ENCODE results near the gene VPS8. TPM values are rescaled to one million over a fixed set of nuclear protein-coding genes. Genes with fewer than 3 reads are reported as not detected.

Gene VPS8
- total RNA-seq, 6 experiments from 2014 or later: 26.8 to 34.8 (median 33.0) TPM

- Mint-ChIP-seq H3K4me1 (ENCODE audit: low read depth) (peaks cover 16% of the 10 kb centered on the region), H3K27me3 (ENCODE audit: insufficient read depth) (peaks cover 9% of the 10 kb centered on the region), H3K9me3 (no peaks in the 10 kb centered on the region), H3K36me3 (ENCODE audit: low read depth) (no peaks in the 10 kb centered on the region), H3K4me3 (peak overlapping the region; percentile 23; the same call in 1 of the 2 replicates), H3K27ac (no peak overlapping the region)
- no peak for DNase-seq
- TF ChIP-seq CTCF (IDR thresholded peaks at IDR 0.05): no peak
These were observed 267.7 kb downstream of the VPS8 start for GRCh38 chr3:185079625-185080024.

GRCh38 chr3:185081521-185081920, 269.6 kb downstream of the VPS8 start:
- no peak overlapping the region for H3K4me3 Mint-ChIP-seq
- peaks cover 34% of the 10 kb centered on the region for H3K4me1 Mint-ChIP-seq (ENCODE audit: low read depth)
- no peak overlapping the region for H3K27ac Mint-ChIP-seq
- H3K36me3 Mint-ChIP-seq (ENCODE audit: low read depth): no peaks in the 10 kb centered on the region
- peaks cover 14% of the 10 kb centered on the region for H3K27me3 Mint-ChIP-seq (ENCODE audit: insufficient read depth)
- H3K9me3 Mint-ChIP-seq: no peaks in the 10 kb centered on the region
- DNase-seq: peak; percentile 10
- no peak for TF ChIP-seq CTCF (IDR thresholded peaks at IDR 0.05)

- H3K9me3 Mint-ChIP-seq: no peaks in the 10 kb centered on the region
- no peak overlapping the region for H3K4me3 Mint-ChIP-seq
- peaks cover 34% of the 10 kb centered on the region for H3K4me1 Mint-ChIP-seq (ENCODE audit: low read depth)
- TF ChIP-seq CTCF (IDR thresholded peaks at IDR 0.05): no peak
- H3K27me3 Mint-ChIP-seq (ENCODE audit: insufficient read depth): peaks cover 14% of the 10 kb centered on the region
- no peaks in the 10 kb centered on the region for H3K36me3 Mint-ChIP-seq (ENCODE audit: low read depth)
- no peak overlapping the region for H3K27ac Mint-ChIP-seq
- no peak for DNase-seq
These were observed 270.2 kb downstream of the VPS8 start for GRCh38 chr3:185082149-185082548.

- Mint-ChIP-seq H3K36me3 (ENCODE audit: low read depth) (no peaks in the 10 kb centered on the region), H3K4me1 (ENCODE audit: low read depth) (peaks cover 34% of the 10 kb centered on the region), H3K27ac (no peak overlapping the region), H3K27me3 (ENCODE audit: insufficient read depth) (peaks cover 14% of the 10 kb centered on the region), H3K4me3 (no peak overlapping the region), H3K9me3 (no peaks in the 10 kb centered on the region)
- no peak for TF ChIP-seq CTCF (IDR thresholded peaks at IDR 0.05)
- DNase-seq: no peak
These were observed 270.9 kb downstream of the VPS8 start for GRCh38 chr3:185082829-185083228.

- no peaks in the 10 kb centered on the region for H3K9me3 Mint-ChIP-seq
- H3K4me3 Mint-ChIP-seq: no peak overlapping the region
- no peak for TF ChIP-seq CTCF (IDR thresholded peaks at IDR 0.05)
- H3K27me3 Mint-ChIP-seq (ENCODE audit: insufficient read depth): peaks cover 14% of the 10 kb centered on the region
- peaks cover 43% of the 10 kb centered on the region for H3K4me1 Mint-ChIP-seq (ENCODE audit: low read depth)
- H3K27ac Mint-ChIP-seq: no peak overlapping the region
- no peak for DNase-seq
- no peaks in the 10 kb centered on the region for H3K36me3 Mint-ChIP-seq (ENCODE audit: low read depth)
These were observed 272.4 kb downstream of the VPS8 start for GRCh38 chr3:185084402-185084801.

- H3K4me3 Mint-ChIP-seq: no peak overlapping the region
- TF ChIP-seq CTCF (IDR thresholded peaks at IDR 0.05): peak; percentile 77
- peaks cover 14% of the 10 kb centered on the region for H3K27me3 Mint-ChIP-seq (ENCODE audit: insufficient read depth)
- DNase-seq: peak; percentile 96
- H3K9me3 Mint-ChIP-seq: no peaks in the 10 kb centered on the region
- H3K4me1 Mint-ChIP-seq (ENCODE audit: low read depth): peaks cover 43% of the 10 kb centered on the region
- no peak overlapping the region for H3K27ac Mint-ChIP-seq
- H3K36me3 Mint-ChIP-seq (ENCODE audit: low read depth): no peaks in the 10 kb centered on the region
These were observed 272.9 kb downstream of the VPS8 start for GRCh38 chr3:185084901-185085300.
